Upper lobe of left lung (tissue), 4 donors: ENCODE results near the gene MAN1A2.

Experiments used
- CTCF ChIP-seq, 6 experiments: fragments of 450-650 bp in 4 of 6; fragments of 200-600 bp in 2 of 6; sonication (generic) in 2 of 6; IDR thresholded peaks; one replicate each; pipeline ENCODE4 v1.5.1; 2016 to 2019; ENCODE audit warnings: antibody characterized with exemption in 6 of 6
- EP300 ChIP-seq, 4 donors: sonication (generic); formaldehyde crosslinking; IDR thresholded peaks; one replicate each; pipeline ENCODE4 v1.5.1; 2017; ENCODE audit warnings: antibody characterized with exemption in 4 of 4, control low read depth in 2 of 4

GRCh38 chr1:117561551-117561950, 194.3 kb downstream of the MAN1A2 start:
- TF ChIP-seq CTCF (IDR thresholded peaks at IDR 0.05) (no peak), EP300 (IDR thresholded peaks at IDR 0.05) (no peak)
